Islet precursor cell (in vitro differentiated cells): ENCODE data around the gene SLC38A3.
A peak's percentile ranks its signal among the peaks of the same experiment; 100 is the strongest.
"Not testable (repeated sequence)": the region's sequence is repeated elsewhere in the genome, so short reads cannot be mapped to it uniquely, and the experiment has no call there.

Experiments used
- DNase-seq: peaks from one replicate; pipeline ENCODE4 v3.0.0-alpha.2; 2018

The SLC38A3 gene

GRCh38 chr3:50211930-50212329 is 6.9 kb downstream of the SLC38A3 start:
- DNase-seq, result no peak

- peak; percentile 75 for DNase-seq
Observed at GRCh38 chr3:50212502-50212901, 7.4 kb downstream of the SLC38A3 start.

GRCh38 chr3:50212971-50213370 is 7.9 kb downstream of the SLC38A3 start:
- no peak for DNase-seq

GRCh38 chr3:50213373-50213772 is 8.3 kb downstream of the SLC38A3 start:
- DNase-seq, result no peak

GRCh38 chr3:50214824-50215223 is 9.8 kb downstream of the SLC38A3 start:
- no peak for DNase-seq

- DNase-seq, result no peak
Observed at GRCh38 chr3:50215529-50215928, 10.5 kb downstream of the SLC38A3 start.

GRCh38 chr3:50217681-50218080 is 12.6 kb downstream of the SLC38A3 start:
- no peak for DNase-seq

- DNase-seq, result no peak
Observed at GRCh38 chr3:50218448-50218847, 13.4 kb downstream of the SLC38A3 start.

- no peak for DNase-seq
Observed at GRCh38 chr3:50219285-50219684, 14.2 kb downstream of the SLC38A3 start.

GRCh38 chr3:50220109-50220508 is 15.0 kb downstream of the SLC38A3 start:
- DNase-seq, result no peak

GRCh38 chr3:50221051-50221410 is 16.0 kb downstream of the SLC38A3 start:
- no peak for DNase-seq

- peak; percentile 74 for DNase-seq
Observed at GRCh38 chr3:50221411-50222168, 16.5 kb downstream of the SLC38A3 start.

GRCh38 chr3:50222169-50222528 is 17.1 kb downstream of the SLC38A3 start:
- DNase-seq, result no peak

- no peak for DNase-seq
Observed at GRCh38 chr3:50224639-50225038, 19.6 kb downstream of the SLC38A3 start.

- DNase-seq, result no peak
Observed at GRCh38 chr3:50226888-50227389, 21.9 kb downstream of the SLC38A3 start.

- DNase-seq, result peak; percentile 98
Observed at GRCh38 chr3:50227390-50228183, 22.5 kb downstream of the SLC38A3 start.

- DNase-seq, result not testable (repeated sequence)
Observed at GRCh38 chr3:50228184-50228763, 23.2 kb downstream of the SLC38A3 start.

GRCh38 chr3:50229490-50229889 is 24.4 kb downstream of the SLC38A3 start:
- no peak for DNase-seq

GRCh38 chr3:50230104-50230793 is 25.2 kb downstream of the SLC38A3 start:
- no peak for DNase-seq

- no peak for DNase-seq
Observed at GRCh38 chr3:50230794-50231125, 25.7 kb downstream of the SLC38A3 start.

GRCh38 chr3:50231581-50231980 is 26.5 kb downstream of the SLC38A3 start:
- DNase-seq, result no peak

GRCh38 chr3:50232303-50232702 is 27.2 kb downstream of the SLC38A3 start:
- no peak for DNase-seq

- no peak for DNase-seq
Observed at GRCh38 chr3:50233176-50233575, 28.1 kb downstream of the SLC38A3 start.
